Brain microvascular endothelial cell (primary cell): ENCODE data around the gene ARRB2.
"Not testable (repeated sequence)": the region's sequence is repeated elsewhere in the genome, so short reads cannot be mapped to it uniquely, and the experiment has no call there.

Experiments used
- DNase-seq: peaks from one replicate; pipeline ENCODE4 v3.0.0-alpha.2; 2020
- H3K27ac ChIP-seq: fragments of 250-450 bp; sonication (Bioruptor Pico); 2 replicates; pipeline ENCODE4 v1.5.1; 2020; ENCODE audit warnings: mild to moderate bottlenecking, moderate library complexity
- H3K27me3 ChIP-seq: fragments of 250-450 bp; sonication (Bioruptor Pico); replicated peaks from 2 replicates; pipeline ENCODE4 v1.5.1; 2020; ENCODE audit warnings: mild to moderate bottlenecking
- H3K36me3 ChIP-seq: fragments of 250-450 bp; sonication (Bioruptor Pico); replicated peaks from 2 replicates; pipeline ENCODE4 v1.5.1; 2020; ENCODE audit warnings: mild to moderate bottlenecking
- H3K4me3 ChIP-seq: 2 replicates; pipeline ENCODE4 v1.5.1; 2011; ENCODE audit warnings: low read depth, mild to moderate bottlenecking, control low read depth, low read length, moderate library complexity
- CTCF ChIP-seq: IDR thresholded peaks from 2 replicates; pipeline ENCODE4 v1.5.1; 2011; ENCODE audit warnings: low read depth, mild to moderate bottlenecking, moderate library complexity, low read length, control low read depth, inconsistent platforms; ENCODE audit errors: missing control alignments
- in situ Hi-C: cut with HindIII; loops from 2 replicates; pipeline ENCODE4 v1.10.0; 2017; ENCODE audit warnings: low sequenced_read_pairs, low pct_ligation_motif_present

Gene ARRB2

GRCh38 chr17:4675791-4676190 lies 34.6 kb upstream of the ARRB2 start:
- DNase-seq: no peak
- in situ Hi-C loops: no loop called here
- Histone ChIP-seq H3K4me3 (no peak overlapping the region), H3K27ac (no peak overlapping the region), H3K36me3 (peaks cover 39% of the 10 kb centered on the region), H3K27me3 (no peaks in the 10 kb centered on the region)
- TF ChIP-seq CTCF: no peak

GRCh38 chr17:4676791-4677190 lies 33.6 kb upstream of the ARRB2 start:
- peaks cover 29% of the 10 kb centered on the region for H3K36me3 ChIP-seq
- TF ChIP-seq CTCF: no peak
- in situ Hi-C loops: no loop called here

GRCh38 chr17:4678448-4679026 lies 31.9 kb upstream of the ARRB2 start:
- in situ Hi-C loops: no loop called here
- Histone ChIP-seq H3K4me3 (no peak overlapping the region), H3K27me3 (no peaks in the 10 kb centered on the region), H3K27ac (peak overlapping the region; percentile 71), H3K36me3 (peaks cover 28% of the 10 kb centered on the region)
- peak; percentile 95 for DNase-seq
- no peak for TF ChIP-seq CTCF

More at GRCh38 chr17:4676791-4677190, 33.6 kb upstream of the ARRB2 start:
- no peak overlapping the region for H3K4me3 ChIP-seq
- DNase-seq: no peak
- no peak overlapping the region for H3K27ac ChIP-seq
- H3K27me3 ChIP-seq: no peaks in the 10 kb centered on the region

GRCh38 chr17:4679658-4680057 lies 30.8 kb upstream of the ARRB2 start:
- in situ Hi-C loops: no loop called here

GRCh38 chr17:4683739-4684138 lies 26.7 kb upstream of the ARRB2 start:
- H3K27me3 ChIP-seq, H3K4me3 ChIP-seq, DNase-seq, H3K27ac ChIP-seq, in situ Hi-C loops: not testable (repeated sequence)
- peaks cover 15% of the 10 kb centered on the region for H3K36me3 ChIP-seq

More at GRCh38 chr17:4679658-4680057, 30.8 kb upstream of the ARRB2 start:
- Histone ChIP-seq H3K27me3 (no peaks in the 10 kb centered on the region), H3K4me3 (no peak overlapping the region), H3K27ac (peak overlapping the region; percentile 71), H3K36me3 (peaks cover 21% of the 10 kb centered on the region)
- TF ChIP-seq CTCF: no peak
- peak; percentile 79 for DNase-seq

- DNase-seq, in situ Hi-C loops, H3K4me3 ChIP-seq, H3K27me3 ChIP-seq, H3K36me3 ChIP-seq, H3K27ac ChIP-seq: not testable (repeated sequence)
Observed at GRCh38 chr17:4689872-4690271, 20.6 kb upstream of the ARRB2 start.

GRCh38 chr17:4690745-4691144 lies 19.7 kb upstream of the ARRB2 start:
- Histone ChIP-seq H3K27me3 (no peaks in the 10 kb centered on the region), H3K27ac (no peak overlapping the region), H3K4me3 (no peak overlapping the region), H3K36me3 (peaks cover 10% of the 10 kb centered on the region)
- no peak for TF ChIP-seq CTCF
- no peak for DNase-seq
- in situ Hi-C loops: no loop called here
